Measurements from ENCODE around the gene TNFRSF8. TPM values are rescaled to one million over a fixed set of nuclear protein-coding genes. Genes with fewer than 3 reads are reported as not detected.

Gene TNFRSF8
- total RNA-seq, 3 donors from 2014 or later, result 0.31 to 0.51 TPM; not detected in 1

- Histone ChIP-seq H3K4me3 (no peak overlapping the region), H3K4me1 (ENCODE audit: low read depth) (peaks cover 2% of the 10 kb centered on the region), H3K36me3 (ENCODE audit: low read depth) (no peaks in the 10 kb centered on the region), H3K9me3 (no peaks in the 10 kb centered on the region)
- intact Hi-C loops (cut with DNase I, micrococcal nuclease), result no loop called here
- TF ChIP-seq CTCF (IDR thresholded peaks at IDR 0.05), result no peak
- DNase-seq (no peak), ATAC-seq (no peak)
Measured at GRCh38 chr1:12060500-12060899, 2.6 kb upstream of the TNFRSF8 start.

GRCh38 chr1:12064073-12064969, 1.2 kb downstream of the TNFRSF8 start:
- DNase-seq (no peak), ATAC-seq (no peak)
- H3K4me1 ChIP-seq (ENCODE audit: low read depth), result peaks cover 2% of the 10 kb centered on the region
- H3K36me3 ChIP-seq (ENCODE audit: low read depth), result no peaks in the 10 kb centered on the region
- no peak for TF ChIP-seq CTCF (IDR thresholded peaks at IDR 0.05)
- intact Hi-C loops (cut with DNase I, micrococcal nuclease), result no loop called here
- no peaks in the 10 kb centered on the region for H3K9me3 ChIP-seq
- H3K4me3 ChIP-seq, result no peak overlapping the region

GRCh38 chr1:12065872-12066271, 2.8 kb downstream of the TNFRSF8 start:
- Histone ChIP-seq H3K4me3 (no peak overlapping the region), H3K36me3 (ENCODE audit: low read depth) (no peaks in the 10 kb centered on the region), H3K4me1 (ENCODE audit: low read depth) (peaks cover 2% of the 10 kb centered on the region), H3K9me3 (no peaks in the 10 kb centered on the region)
- TF ChIP-seq CTCF (IDR thresholded peaks at IDR 0.05), result no peak
- intact Hi-C loops (cut with DNase I, micrococcal nuclease), result no loop called here
- DNase-seq (no peak), ATAC-seq (no peak)

- no peak for TF ChIP-seq CTCF (IDR thresholded peaks at IDR 0.05)
- Histone ChIP-seq H3K4me1 (ENCODE audit: low read depth) (peaks cover 2% of the 10 kb centered on the region), H3K4me3 (no peak overlapping the region), H3K36me3 (ENCODE audit: low read depth) (no peaks in the 10 kb centered on the region), H3K9me3 (no peaks in the 10 kb centered on the region)
- DNase-seq, result no peak
- ATAC-seq, result peak; percentile 25
- intact Hi-C loops (cut with DNase I, micrococcal nuclease), result no loop called here
Measured at GRCh38 chr1:12067900-12068821, 5.1 kb downstream of the TNFRSF8 start.

- Histone ChIP-seq H3K4me1 (ENCODE audit: low read depth) (no peaks in the 10 kb centered on the region), H3K4me3 (no peak overlapping the region), H3K9me3 (no peaks in the 10 kb centered on the region), H3K36me3 (ENCODE audit: low read depth) (no peaks in the 10 kb centered on the region)
- no peak for TF ChIP-seq CTCF (IDR thresholded peaks at IDR 0.05)
- DNase-seq (no peak), ATAC-seq (no peak)
- intact Hi-C loops (cut with DNase I, micrococcal nuclease), result no loop called here
Measured at GRCh38 chr1:12069623-12070244, 6.6 kb downstream of the TNFRSF8 start.
